Anterior cingulate cortex (tissue), 58 donors: ENCODE measurements around the gene CNTN2.

Experiments used
- DNase-seq, 58 donors: peaks; one replicate each; lab custom pipeline; 2025; lab: John Stamatoyannopoulos, UW

CNTN2 gene

GRCh38 chr1:205048382-205048781 lies 5.4 kb downstream of the CNTN2 start:
- peak in 55 of 58 donors; percentile 8 to 96 (median 82) for DNase-seq

- DNase-seq, result peak in 33 of 58 donors; percentile 16 to 79 (median 42)
These were observed 6.5 kb downstream of the CNTN2 start for GRCh38 chr1:205049479-205049878.

- no peak for DNase-seq
These were observed 9.7 kb downstream of the CNTN2 start for GRCh38 chr1:205052690-205053089.

GRCh38 chr1:205053296-205053695 lies 10.3 kb downstream of the CNTN2 start:
- DNase-seq, result no peak

- DNase-seq, result peak in 1 of 58 donors; percentile 14
These were observed 11.0 kb downstream of the CNTN2 start for GRCh38 chr1:205054013-205054412.

- DNase-seq, result peak in 1 of 58 donors; percentile 19
These were observed 13.2 kb downstream of the CNTN2 start for GRCh38 chr1:205056188-205056611.

- no peak for DNase-seq
These were observed 14.1 kb downstream of the CNTN2 start for GRCh38 chr1:205056956-205057568.

GRCh38 chr1:205057808-205058575 lies 15.0 kb downstream of the CNTN2 start:
- no peak for DNase-seq

GRCh38 chr1:205058853-205059252 lies 15.8 kb downstream of the CNTN2 start:
- no peak for DNase-seq

GRCh38 chr1:205059660-205060059 lies 16.6 kb downstream of the CNTN2 start:
- DNase-seq, result no peak

- DNase-seq, result no peak
These were observed 17.7 kb downstream of the CNTN2 start for GRCh38 chr1:205060746-205061145.

GRCh38 chr1:205061227-205061626 lies 18.2 kb downstream of the CNTN2 start:
- no peak for DNase-seq

GRCh38 chr1:205061665-205062069 lies 18.7 kb downstream of the CNTN2 start:
- DNase-seq, result peak in 55 of 58 donors; percentile 36 to 92 (median 77)

GRCh38 chr1:205062319-205062718 lies 19.3 kb downstream of the CNTN2 start:
- no peak for DNase-seq

- no peak for DNase-seq
These were observed 19.9 kb downstream of the CNTN2 start for GRCh38 chr1:205062895-205063294.

- no peak for DNase-seq
These were observed 21.3 kb downstream of the CNTN2 start for GRCh38 chr1:205064301-205064700.

GRCh38 chr1:205064741-205065316 lies 21.8 kb downstream of the CNTN2 start:
- DNase-seq, result no peak

- DNase-seq, result no peak
These were observed 22.7 kb downstream of the CNTN2 start for GRCh38 chr1:205065666-205066065.

GRCh38 chr1:205066141-205066818 lies 23.3 kb downstream of the CNTN2 start:
- DNase-seq, result no peak

GRCh38 chr1:205067031-205067430 lies 24.0 kb downstream of the CNTN2 start:
- no peak for DNase-seq

GRCh38 chr1:205068001-205068400 lies 25.0 kb downstream of the CNTN2 start:
- DNase-seq, result peak in 1 of 58 donors; percentile 53
